ENCODE measurements around the gene NHLRC1.

DNA sequence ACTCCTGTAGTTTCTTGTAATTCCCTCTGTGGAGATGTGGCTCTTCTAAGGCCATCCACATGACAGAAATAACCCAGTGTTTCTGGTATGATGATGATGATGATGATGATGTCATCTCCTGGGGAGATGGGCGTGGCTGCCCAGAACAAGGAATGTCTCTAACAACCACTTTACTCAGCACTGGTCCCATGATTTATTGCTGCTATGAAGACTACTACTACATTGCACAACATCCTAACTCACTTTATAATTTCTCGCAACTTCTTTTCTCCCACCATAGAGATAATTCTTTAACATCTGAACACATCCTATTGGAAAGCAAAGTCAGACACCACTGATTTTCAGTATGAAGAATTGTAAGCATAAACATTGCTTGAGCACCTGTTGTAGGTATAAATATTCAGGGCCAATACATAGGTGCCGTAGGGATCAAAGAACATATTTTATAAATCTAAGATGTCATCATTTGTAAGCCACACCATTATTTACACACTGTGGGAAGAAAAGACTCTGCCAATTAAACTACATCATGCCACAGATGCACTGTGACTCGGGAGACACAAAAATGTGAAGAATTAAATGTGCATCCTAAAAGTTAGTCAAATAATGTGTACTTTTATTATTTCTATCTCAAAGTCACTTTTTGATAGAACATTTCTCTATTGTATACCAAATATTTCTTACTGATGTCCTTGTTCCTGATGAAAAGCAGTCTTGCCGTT is 26.0 kb upstream of the NHLRC1 start:
- TF ChIP-seq, protein P1, sequence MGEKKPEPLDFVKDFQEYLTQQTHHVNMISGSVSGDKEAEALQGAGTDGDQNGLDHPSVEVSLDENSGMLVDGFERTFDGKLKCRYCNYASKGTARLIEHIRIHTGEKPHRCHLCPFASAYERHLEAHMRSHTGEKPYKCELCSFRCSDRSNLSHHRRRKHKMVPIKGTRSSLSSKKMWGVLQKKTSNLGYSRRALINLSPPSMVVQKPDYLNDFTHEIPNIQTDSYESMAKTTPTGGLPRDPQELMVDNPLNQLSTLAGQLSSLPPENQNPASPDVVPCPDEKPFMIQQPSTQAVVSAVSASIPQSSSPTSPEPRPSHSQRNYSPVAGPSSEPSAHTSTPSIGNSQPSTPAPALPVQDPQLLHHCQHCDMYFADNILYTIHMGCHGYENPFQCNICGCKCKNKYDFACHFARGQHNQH (CRISPR knock-in tag; IDR thresholded peaks at IDR 0.05), result no peak
- TF ChIP-seq ZNF543 (CRISPR knock-in tag; IDR thresholded peaks at IDR 0.05), result no peak
- TF ChIP-seq DMAP1 (CRISPR knock-in tag; IDR thresholded peaks at IDR 0.05), result no peak
- TF ChIP-seq, protein P2, sequence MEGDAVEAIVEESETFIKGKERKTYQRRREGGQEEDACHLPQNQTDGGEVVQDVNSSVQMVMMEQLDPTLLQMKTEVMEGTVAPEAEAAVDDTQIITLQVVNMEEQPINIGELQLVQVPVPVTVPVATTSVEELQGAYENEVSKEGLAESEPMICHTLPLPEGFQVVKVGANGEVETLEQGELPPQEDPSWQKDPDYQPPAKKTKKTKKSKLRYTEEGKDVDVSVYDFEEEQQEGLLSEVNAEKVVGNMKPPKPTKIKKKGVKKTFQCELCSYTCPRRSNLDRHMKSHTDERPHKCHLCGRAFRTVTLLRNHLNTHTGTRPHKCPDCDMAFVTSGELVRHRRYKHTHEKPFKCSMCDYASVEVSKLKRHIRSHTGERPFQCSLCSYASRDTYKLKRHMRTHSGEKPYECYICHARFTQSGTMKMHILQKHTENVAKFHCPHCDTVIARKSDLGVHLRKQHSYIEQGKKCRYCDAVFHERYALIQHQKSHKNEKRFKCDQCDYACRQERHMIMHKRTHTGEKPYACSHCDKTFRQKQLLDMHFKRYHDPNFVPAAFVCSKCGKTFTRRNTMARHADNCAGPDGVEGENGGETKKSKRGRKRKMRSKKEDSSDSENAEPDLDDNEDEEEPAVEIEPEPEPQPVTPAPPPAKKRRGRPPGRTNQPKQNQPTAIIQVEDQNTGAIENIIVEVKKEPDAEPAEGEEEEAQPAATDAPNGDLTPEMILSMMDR (CRISPR knock-in tag; IDR thresholded peaks at IDR 0.05), result no peak
- TF ChIP-seq ZNF180 (CRISPR knock-in tag; IDR thresholded peaks at IDR 0.05; ENCODE audit: borderline replicate concordance, low read depth), result no peak
- no peak for TF ChIP-seq ZNF552 (CRISPR knock-in tag; IDR thresholded peaks at IDR 0.05; ENCODE audit: borderline replicate concordance)
- TF ChIP-seq ZSCAN12 (CRISPR knock-in tag; IDR thresholded peaks at IDR 0.05), result no peak
- TF ChIP-seq, protein P3, sequence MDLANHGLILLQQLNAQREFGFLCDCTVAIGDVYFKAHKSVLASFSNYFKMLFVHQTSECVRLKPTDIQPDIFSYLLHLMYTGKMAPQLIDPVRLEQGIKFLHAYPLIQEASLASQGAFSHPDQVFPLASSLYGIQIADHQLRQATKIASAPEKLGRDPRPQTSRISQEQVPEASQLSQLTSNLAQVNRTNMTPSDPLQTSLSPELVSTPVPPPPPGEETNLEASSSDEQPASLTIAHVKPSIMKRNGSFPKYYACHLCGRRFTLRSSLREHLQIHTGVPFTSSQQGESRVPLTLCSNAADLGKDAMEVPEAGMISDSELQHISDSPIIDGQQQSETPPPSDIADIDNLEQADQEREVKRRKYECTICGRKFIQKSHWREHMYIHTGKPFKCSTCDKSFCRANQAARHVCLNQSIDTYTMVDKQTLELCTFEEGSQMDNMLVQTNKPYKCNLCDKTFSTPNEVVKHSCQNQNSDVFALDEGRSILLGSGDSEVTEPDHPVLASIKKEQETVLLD (CRISPR knock-in tag; IDR thresholded peaks at IDR 0.05; ENCODE audit: low read depth), result no peak
- TF ChIP-seq POLR2A (IDR thresholded peaks at IDR 0.05; ENCODE audit: insufficient read depth in 1 of 2, low read depth in 2 of 2, low read length in 2 of 2), result no peak
- TF ChIP-seq TP53 (CRISPR knock-in tag; conservative IDR thresholded peaks at IDR 0.05), result no peak
- TF ChIP-seq, protein P4, sequence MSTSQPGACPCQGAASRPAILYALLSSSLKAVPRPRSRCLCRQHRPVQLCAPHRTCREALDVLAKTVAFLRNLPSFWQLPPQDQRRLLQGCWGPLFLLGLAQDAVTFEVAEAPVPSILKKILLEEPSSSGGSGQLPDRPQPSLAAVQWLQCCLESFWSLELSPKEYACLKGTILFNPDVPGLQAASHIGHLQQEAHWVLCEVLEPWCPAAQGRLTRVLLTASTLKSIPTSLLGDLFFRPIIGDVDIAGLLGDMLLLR (CRISPR knock-in tag; IDR thresholded peaks at IDR 0.05), result no peak
- TF ChIP-seq CENPT (CRISPR knock-in tag; IDR thresholded peaks at IDR 0.05; ENCODE audit: low read depth), result no peak
